Activated naive CD4-positive, alpha-beta T cell treated with anti-CD3 and anti-CD28 coated beads, Interleukin-2, amount 50 U/mL, for 16 hours (primary cell): Measurements from ENCODE around the gene CCN2.
"Not testable (repeated sequence)": the region's sequence is repeated elsewhere in the genome, so short reads cannot be mapped to it uniquely, and the experiment has no call there.

Experiments used
- DNase-seq: peaks from one replicate; pipeline ENCODE4 v3.0.0-alpha.2; 2020

CCN2 gene

DNA sequence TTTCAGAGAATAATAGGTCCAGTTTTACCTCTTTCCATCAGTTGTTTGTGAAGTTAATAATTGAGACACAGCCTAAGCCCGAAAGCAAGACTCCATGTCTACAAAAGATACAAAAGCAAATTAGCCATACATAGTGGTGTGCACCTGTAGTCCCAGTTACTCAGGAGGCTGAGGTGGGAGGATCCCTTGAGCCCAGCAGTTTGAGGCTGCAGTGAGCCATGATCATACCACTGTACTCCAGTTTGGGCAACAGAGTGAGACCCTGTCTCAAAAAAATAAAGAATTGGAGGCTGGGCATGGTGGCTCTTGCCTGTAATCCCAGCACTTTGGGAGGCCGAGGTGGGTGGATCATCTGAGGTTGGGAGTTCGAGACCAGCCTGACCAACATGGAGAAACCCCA is 42.4 kb downstream of the CCN2 start:
- DNase-seq: not testable (repeated sequence)

DNA sequence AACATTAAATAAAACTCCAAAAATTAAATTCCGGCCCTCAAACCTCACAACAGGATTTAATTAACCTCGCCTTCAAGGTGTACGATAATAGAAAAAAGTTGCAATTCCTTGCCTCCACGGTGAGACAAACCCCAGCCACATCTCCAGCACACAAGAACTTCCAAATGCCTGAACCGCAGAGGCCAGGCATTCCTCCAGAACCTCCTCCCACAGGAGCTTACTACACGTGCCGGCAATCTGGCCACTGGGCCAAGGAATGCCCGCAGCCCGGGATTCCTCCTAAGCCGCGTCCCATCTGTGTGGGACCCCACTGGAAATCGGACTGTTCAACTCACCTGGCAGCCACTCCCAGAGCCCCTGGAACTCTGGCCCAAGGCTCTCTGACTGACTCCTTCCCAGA is 47.4 kb downstream of the CCN2 start:
- not testable (repeated sequence) for DNase-seq

DNA sequence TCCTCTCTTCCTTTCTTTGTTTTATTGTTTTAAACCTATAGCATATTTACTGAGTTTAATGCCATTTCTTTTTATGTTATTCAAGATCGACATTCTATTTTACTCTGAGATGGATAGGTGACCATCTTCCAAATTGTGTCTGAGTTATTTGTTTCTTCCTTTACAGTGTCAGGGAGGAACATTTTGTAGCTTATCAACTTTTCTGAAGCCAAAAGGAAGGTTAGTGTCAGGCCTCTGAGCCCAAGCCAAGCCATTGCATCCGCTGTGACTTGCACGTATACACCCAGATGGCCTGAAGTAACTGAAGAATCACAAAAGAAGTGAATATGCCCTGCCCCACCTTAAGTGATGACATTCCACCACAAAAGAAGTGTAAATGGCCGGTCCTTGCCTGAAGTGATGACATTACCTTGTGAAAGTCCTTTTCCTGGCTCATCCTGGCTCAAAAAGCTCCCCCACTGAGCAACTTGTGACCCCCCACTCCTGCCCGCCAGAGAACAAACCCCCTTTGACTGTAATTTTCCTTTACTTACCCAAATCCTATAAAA is 49.8 kb downstream of the CCN2 start:
- not testable (repeated sequence) for DNase-seq

DNA sequence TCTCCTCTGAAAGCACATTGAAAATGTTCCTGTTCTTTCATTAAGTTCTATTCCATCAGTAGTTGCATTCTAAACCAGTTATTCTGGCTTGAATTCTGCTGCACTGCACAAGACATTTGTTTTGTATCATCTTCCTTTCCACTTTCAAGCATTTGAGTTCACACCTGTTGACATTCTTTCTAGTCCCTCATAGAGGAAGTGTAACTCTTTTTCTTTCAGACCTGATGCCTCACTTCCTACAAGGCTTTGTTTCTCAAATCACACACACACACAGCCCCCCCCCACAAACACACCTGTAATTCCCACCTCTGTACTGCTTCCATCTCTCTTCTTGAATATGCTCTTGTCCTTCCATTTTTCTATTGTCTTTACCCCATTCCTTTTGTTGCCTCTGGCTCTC is 50.9 kb downstream of the CCN2 start:
- no peak for DNase-seq

DNA sequence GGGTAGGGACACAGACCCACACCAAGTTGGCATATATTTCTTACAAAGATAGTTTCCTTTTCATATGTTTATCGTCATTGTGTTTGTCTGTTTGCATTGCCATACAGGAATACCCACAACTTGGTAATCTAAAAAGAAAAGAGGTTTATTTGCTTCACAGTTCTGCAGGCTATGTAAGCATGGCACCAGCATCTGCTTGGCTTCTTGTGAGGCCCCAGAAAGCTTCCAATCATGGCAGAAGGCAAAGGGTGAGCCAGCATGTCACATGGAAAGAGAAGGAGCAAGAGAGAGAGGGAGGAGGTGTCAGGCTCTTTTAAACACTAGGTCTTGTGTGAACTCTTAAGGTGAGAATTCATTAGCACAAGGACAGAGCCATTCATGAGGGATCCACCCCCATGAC is 52.5 kb downstream of the CCN2 start:
- DNase-seq: no peak
